ENCODE results near the gene TRIM46. TPM values are rescaled to one million over a fixed set of nuclear protein-coding genes. Genes with fewer than 3 reads are reported as not detected.
A peak's percentile ranks its signal among the peaks of the same experiment; 100 is the strongest.
"Not testable (repeated sequence)": the region's sequence is repeated elsewhere in the genome, so short reads cannot be mapped to it uniquely, and the experiment has no call there.

The TRIM46 gene
- total RNA-seq, 2 experiments from 2014 or later, result 14.2 to 15.5 TPM

DNA sequence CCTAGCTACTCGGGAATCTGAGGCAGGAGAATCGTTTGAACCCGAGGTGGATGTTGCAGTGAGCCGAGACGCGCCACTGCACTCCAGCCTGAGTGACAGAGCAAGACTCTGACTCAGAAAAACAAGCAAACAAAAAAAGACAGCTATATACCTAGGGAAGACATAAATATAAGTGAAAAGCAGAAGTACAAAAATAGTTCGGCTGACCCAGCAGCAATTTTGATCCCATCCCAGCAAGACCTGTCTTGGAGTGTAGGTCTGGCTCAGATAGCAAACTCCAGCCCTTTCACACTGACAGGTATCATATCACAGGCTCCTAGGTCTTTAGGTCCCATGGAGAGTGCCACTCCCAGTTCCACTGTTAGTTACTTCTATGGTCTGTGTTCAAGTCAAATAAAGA lies 49.4 kb downstream of the TRIM46 start:
- H3K27ac Mint-ChIP-seq, result no peak overlapping the region
- DNase-seq, result no peak
- H3K4me1 Mint-ChIP-seq, result peaks cover 55% of the 10 kb centered on the region
- ChIA-PET CTCF (interaction anchor here (1.7 kb wide), 1 partner anchor 16 kb away, joined by 5 read pairs; the partner anchor contains the start of gene THBS3), POLR2A (no interaction called here)
- H3K4me3 Mint-ChIP-seq, result no peak overlapping the region
- no peaks in the 10 kb centered on the region for H3K27me3 Mint-ChIP-seq
- peaks cover 2% of the 10 kb centered on the region for H3K9me3 Mint-ChIP-seq
- peaks cover 11% of the 10 kb centered on the region for H3K36me3 Mint-ChIP-seq (ENCODE audit: low read depth)

GRCh38 chr1:155225404-155225759 lies 51.7 kb downstream of the TRIM46 start:
- H3K4me1 Mint-ChIP-seq, result peaks cover 43% of the 10 kb centered on the region
- H3K4me3 Mint-ChIP-seq, result peak overlapping the region; percentile 84
- POLR2A ChIA-PET; H3K27me3 Mint-ChIP-seq; H3K9me3 Mint-ChIP-seq; H3K36me3 Mint-ChIP-seq (ENCODE audit: low read depth); DNase-seq: not testable (repeated sequence)
- CTCF ChIA-PET, result interaction anchor here (0.9 kb wide), 1 partner anchor 52 kb away, joined by 3 read pairs; the partner anchor contains the start of gene KRTCAP2
- H3K27ac Mint-ChIP-seq, result peak overlapping the region; percentile 92

GRCh38 chr1:155226188-155226909 lies 52.7 kb downstream of the TRIM46 start:
- no peaks in the 10 kb centered on the region for H3K9me3 Mint-ChIP-seq
- peaks cover 36% of the 10 kb centered on the region for H3K4me1 Mint-ChIP-seq
- DNase-seq, result peak; percentile 87
- CTCF ChIA-PET, result interaction anchor here (0.6 to 2.5 kb wide), 9 partner anchors 19 to 358 kb away, joined by 3 to 12 read pairs (median 5); partner anchors contain the start of genes SCAMP3 and THBS3
- POLR2A ChIA-PET, result interaction anchor here (0.6 kb wide), 2 partner anchors 17 to 32 kb away, joined by 3 read pairs; no protein-coding TSS in a partner anchor
- no peaks in the 10 kb centered on the region for H3K27me3 Mint-ChIP-seq
- peak overlapping the region; percentile 84 for H3K4me3 Mint-ChIP-seq
- peaks cover 8% of the 10 kb centered on the region for H3K36me3 Mint-ChIP-seq (ENCODE audit: low read depth)
- H3K27ac Mint-ChIP-seq, result peak overlapping the region; percentile 92

DNA sequence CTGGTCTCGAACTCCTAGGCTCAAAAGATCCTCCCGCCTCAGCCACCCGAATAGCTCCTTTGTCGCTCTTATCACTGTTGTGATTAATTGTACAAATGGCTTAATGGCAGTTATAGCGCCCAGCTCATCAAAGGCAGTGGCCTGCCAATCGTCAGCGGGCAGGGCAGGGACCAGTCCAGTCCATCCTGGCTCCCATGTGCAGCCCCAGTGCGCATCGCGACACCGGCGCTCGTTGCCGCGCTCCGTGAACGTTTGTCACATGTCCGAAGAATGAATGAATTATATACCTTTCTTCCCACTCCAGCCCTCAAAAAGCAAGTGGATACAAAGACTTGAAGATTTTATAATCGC lies 53.2 kb downstream of the TRIM46 start:
- H3K4me3 Mint-ChIP-seq, result peak overlapping the region; percentile 84
- DNase-seq, result peak; percentile 51
- peaks cover 8% of the 10 kb centered on the region for H3K36me3 Mint-ChIP-seq (ENCODE audit: low read depth)
- H3K27ac Mint-ChIP-seq, result peak overlapping the region; percentile 92
- H3K27me3 Mint-ChIP-seq, result no peaks in the 10 kb centered on the region
- ChIA-PET CTCF (interaction anchor here (0.6 to 2.5 kb wide), 10 partner anchors 20 to 358 kb away, joined by 3 to 12 read pairs (median 4); partner anchors contain the start of genes SCAMP3 and THBS3), POLR2A (interaction anchor here (0.6 kb wide), 2 partner anchors 18 to 32 kb away, joined by 3 read pairs; no protein-coding TSS in a partner anchor)
- H3K4me1 Mint-ChIP-seq, result peaks cover 36% of the 10 kb centered on the region
- H3K9me3 Mint-ChIP-seq, result no peaks in the 10 kb centered on the region

- DNase-seq, result peak; percentile 99
- Mint-ChIP-seq H3K27me3 (no peaks in the 10 kb centered on the region), H3K36me3 (ENCODE audit: low read depth) (peaks cover 8% of the 10 kb centered on the region), H3K9me3 (no peaks in the 10 kb centered on the region), H3K27ac (peak overlapping the region; percentile 92), H3K4me1 (peaks cover 36% of the 10 kb centered on the region), H3K4me3 (peak overlapping the region; percentile 84)
- CTCF ChIA-PET, result interaction anchor here (0.9 to 2.5 kb wide), 11 partner anchors 15 to 357 kb away, joined by 3 to 12 read pairs (median 5); partner anchors contain the start of genes KRTCAP2, SCAMP3 and THBS3
- POLR2A ChIA-PET, result interaction anchor here (0.6 kb wide), 1 partner anchor 18 kb away, joined by 3 read pairs; no protein-coding TSS in a partner anchor
These were observed 53.8 kb downstream of the TRIM46 start for GRCh38 chr1:155227261-155228095.

DNA sequence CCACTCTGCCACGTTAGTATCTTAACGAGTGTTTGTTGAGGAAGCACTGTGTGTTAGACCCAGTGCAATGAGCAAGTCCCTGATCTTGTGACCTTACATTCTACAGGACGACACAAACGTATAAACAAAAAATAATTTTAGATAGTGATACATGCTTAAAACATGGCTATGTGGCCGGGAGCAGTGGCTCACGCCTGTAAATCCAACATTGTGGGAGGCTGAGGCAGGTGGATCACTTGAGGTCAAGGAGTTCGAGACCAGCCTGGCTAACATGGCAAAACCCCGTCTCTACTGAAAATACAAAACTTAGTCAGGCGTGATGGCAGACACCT lies 54.4 kb downstream of the TRIM46 start:
- peak overlapping the region; percentile 92 for H3K27ac Mint-ChIP-seq
- H3K36me3 Mint-ChIP-seq (ENCODE audit: low read depth), result peaks cover 8% of the 10 kb centered on the region
- ChIA-PET CTCF (interaction anchor here (0.9 to 2.5 kb wide), 5 partner anchors 15 to 55 kb away, joined by 3 to 11 read pairs (median 5); partner anchors contain the start of gene KRTCAP2), POLR2A (no interaction called here)
- no peaks in the 10 kb centered on the region for H3K27me3 Mint-ChIP-seq
- H3K4me1 Mint-ChIP-seq, result peaks cover 36% of the 10 kb centered on the region
- peak overlapping the region; percentile 84 for H3K4me3 Mint-ChIP-seq
- DNase-seq, result no peak
- no peaks in the 10 kb centered on the region for H3K9me3 Mint-ChIP-seq

DNA sequence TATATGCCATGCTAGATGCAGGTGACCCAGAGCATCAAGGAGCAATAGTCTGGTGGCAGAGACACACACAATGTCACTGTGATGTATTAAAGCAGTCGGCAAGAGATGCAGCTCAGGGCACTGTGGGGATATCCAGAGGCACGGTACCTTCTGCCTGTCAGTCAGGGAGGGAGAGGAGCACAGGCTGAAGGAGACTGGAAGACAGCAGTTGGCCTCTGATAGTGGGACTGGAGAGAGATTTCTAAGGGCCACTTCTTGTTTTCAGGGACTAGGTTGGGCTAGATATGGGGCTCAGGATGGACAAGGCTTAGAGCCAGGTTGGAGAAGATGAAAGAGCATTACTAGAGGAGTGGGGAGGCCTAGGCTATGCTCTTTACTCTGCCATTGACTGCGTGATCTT lies 57.7 kb downstream of the TRIM46 start:
- H3K9me3 Mint-ChIP-seq; H3K36me3 Mint-ChIP-seq (ENCODE audit: low read depth); DNase-seq; H3K27ac Mint-ChIP-seq; POLR2A ChIA-PET; H3K4me3 Mint-ChIP-seq; H3K27me3 Mint-ChIP-seq: not testable (repeated sequence)
- H3K4me1 Mint-ChIP-seq, result peaks cover 26% of the 10 kb centered on the region
- CTCF ChIA-PET, result interaction anchor here (1.0 to 1.8 kb wide), 2 partner anchors 13 to 19 kb away, joined by 3 to 5 read pairs; no protein-coding TSS in a partner anchor

DNA sequence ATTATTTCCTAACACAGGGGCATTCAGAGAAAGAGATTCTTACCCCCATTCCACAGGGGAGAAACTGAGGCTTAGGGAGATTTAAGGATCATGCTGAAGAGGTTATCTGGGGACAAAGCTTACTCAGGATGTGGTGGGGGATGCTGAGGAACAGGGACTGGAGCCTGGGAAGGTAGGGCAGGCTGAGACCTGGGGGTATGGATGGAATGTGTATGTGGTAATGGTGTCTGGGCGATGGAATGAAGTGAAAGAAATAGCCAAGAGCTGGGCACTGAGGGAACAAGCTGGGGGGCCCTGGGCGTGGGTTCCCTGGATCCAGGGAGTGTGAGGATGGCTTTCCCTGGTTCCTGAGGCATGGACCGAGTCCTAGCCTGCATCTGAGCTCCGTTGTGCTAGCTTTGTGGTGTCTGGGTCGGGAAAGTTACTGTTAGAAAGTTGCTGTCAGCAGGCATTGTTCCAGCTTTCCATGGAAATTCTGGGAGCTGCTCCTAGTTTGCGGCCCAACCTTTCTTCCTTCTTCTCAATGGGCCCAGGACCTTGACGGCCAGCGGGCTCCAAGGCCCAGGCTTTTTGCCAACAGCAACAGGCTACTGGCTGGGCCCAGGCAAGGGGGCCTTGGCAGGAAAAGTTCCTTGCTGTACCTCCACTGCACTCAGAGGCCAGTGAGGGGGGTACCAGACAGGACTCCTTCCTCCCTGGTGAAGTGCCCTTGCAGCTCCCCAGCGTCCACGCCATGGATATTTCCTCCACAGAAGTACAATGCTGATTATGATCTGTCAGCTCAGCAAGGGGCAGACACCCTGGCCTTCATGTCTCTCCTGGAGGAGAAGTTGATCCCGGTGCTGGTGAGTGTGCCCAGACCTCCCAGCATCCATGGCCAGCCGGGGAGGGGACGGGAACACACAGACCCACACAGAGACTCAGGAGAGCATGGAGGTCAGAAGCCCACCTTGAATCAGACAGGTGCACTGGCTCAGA lies 58.6 kb downstream of the TRIM46 start:
- H3K9me3 Mint-ChIP-seq, DNase-seq, H3K27me3 Mint-ChIP-seq, POLR2A ChIA-PET, H3K4me3 Mint-ChIP-seq, H3K27ac Mint-ChIP-seq: not testable (repeated sequence)
- CTCF ChIA-PET, result interaction anchor here (1.0 to 1.8 kb wide), 3 partner anchors 12 to 59 kb away, joined by 3 to 5 read pairs (median 4); partner anchors contain the start of gene KRTCAP2
- Mint-ChIP-seq H3K36me3 (ENCODE audit: low read depth) (peaks cover 17% of the 10 kb centered on the region), H3K4me1 (peaks cover 25% of the 10 kb centered on the region)

GRCh38 chr1:155233502-155233901 lies 59.9 kb downstream of the TRIM46 start:
- Mint-ChIP-seq H3K36me3 (ENCODE audit: low read depth) (peaks cover 21% of the 10 kb centered on the region), H3K4me1 (peaks cover 15% of the 10 kb centered on the region)
- H3K4me3 Mint-ChIP-seq, CTCF ChIA-PET, H3K27ac Mint-ChIP-seq, DNase-seq, POLR2A ChIA-PET, H3K27me3 Mint-ChIP-seq, H3K9me3 Mint-ChIP-seq: not testable (repeated sequence)

Other genes starting within 250 kb of the TRIM46 start
- gene PMVK, start 237.1 kb upstream of the TRIM46 start, total RNA-seq, result 10 to 100 TPM; 25.7 to 40.2 TPM
- gene PBXIP1, start 217.8 kb upstream of the TRIM46 start, total RNA-seq, result 10 to 100 TPM; 74.6 to 92.0 TPM
- gene PYGO2, start 212.1 kb upstream of the TRIM46 start, total RNA-seq, result 10 to 100 TPM; 50.0 to 50.2 TPM
- gene SHC1, start 203.1 kb upstream of the TRIM46 start, total RNA-seq, result 100 to 1,000 TPM in 1 of 2 experiments, 10 to 100 TPM in 1; 75.1 to 104 TPM
- gene CKS1B, start 199.2 kb upstream of the TRIM46 start, total RNA-seq, result 100 to 1,000 TPM; 147 to 157 TPM
- 10 to 100 TPM; 41.2 to 41.3 TPM for gene FLAD1, start 190.5 kb upstream of the TRIM46 start, total RNA-seq
- 1 to 10 TPM in 1 of 2 experiments, under 1 TPM in 1; 0.85 to 1.0 TPM for gene LENEP, start 180.3 kb upstream of the TRIM46 start, total RNA-seq
- gene ZBTB7B, start 171.0 kb upstream of the TRIM46 start, total RNA-seq, result 100 to 1,000 TPM; 112 to 127 TPM
- gene DCST2, start 140.1 kb upstream of the TRIM46 start, total RNA-seq, result under 1 TPM; 0.50 to 0.73 TPM
- gene DCST1, start 140.0 kb upstream of the TRIM46 start, total RNA-seq, result not detected
- 10 to 100 TPM; 40.2 to 45.0 TPM for gene ADAM15, start 122.5 kb upstream of the TRIM46 start, total RNA-seq
- gene EFNA4, start 110.1 kb upstream of the TRIM46 start, total RNA-seq, result 1 to 10 TPM; 8.2 to 8.3 TPM
- 1 to 10 TPM; 2.3 to 2.7 TPM for gene EFNA3, start 95.0 kb upstream of the TRIM46 start, total RNA-seq
- gene EFNA1, start 46.0 kb upstream of the TRIM46 start, total RNA-seq, result under 1 TPM in 1 of 2 experiments, not detected in 1; 0.15 TPM
- 10 to 100 TPM; 37.2 to 42.3 TPM for gene SLC50A1, start 38.0 kb upstream of the TRIM46 start, total RNA-seq
- gene DPM3, start 33.3 kb upstream of the TRIM46 start, total RNA-seq, result 10 to 100 TPM; 50.1 to 58.9 TPM
- gene KRTCAP2, start 545 bp upstream of the TRIM46 start, total RNA-seq, result 100 to 1,000 TPM; 183 to 308 TPM
- 10 to 100 TPM; 21.2 to 23.6 TPM for gene THBS3, start 34.0 kb downstream of the TRIM46 start, total RNA-seq
- 10 to 100 TPM; 32.8 to 37.3 TPM for gene MTX1, start 34.8 kb downstream of the TRIM46 start, total RNA-seq
- 10 to 100 TPM; 22.8 to 22.9 TPM for gene ENTREP3, start 81.6 kb downstream of the TRIM46 start, total RNA-seq
- gene SCAMP3, start 88.5 kb downstream of the TRIM46 start, total RNA-seq, result 10 to 100 TPM; 88.7 to 96.4 TPM
- gene CLK2, start 99.7 kb downstream of the TRIM46 start, total RNA-seq, result 100 to 1,000 TPM in 1 of 2 experiments, 10 to 100 TPM in 1; 100.0 to 104 TPM
- 1 to 10 TPM; 2.5 to 3.4 TPM for gene HCN3, start 103.6 kb downstream of the TRIM46 start, total RNA-seq
- gene PKLR, start 127.6 kb downstream of the TRIM46 start, total RNA-seq, result not detected
- gene FDPS, start 135.0 kb downstream of the TRIM46 start, total RNA-seq, result 100 to 1,000 TPM; 209 to 229 TPM
- 10 to 100 TPM; 30.2 to 31.6 TPM for gene RUSC1, start 147.0 kb downstream of the TRIM46 start, total RNA-seq